GM18498 (cell line): ENCODE measurements around the gene GTPBP10.
"Not testable (repeated sequence)": the region's sequence is repeated elsewhere in the genome, so short reads cannot be mapped to it uniquely, and the experiment has no call there.

Experiments
- ATAC-seq: cut with Tn5 transposase; IDR thresholded peaks from one replicate; pipeline ENCODE4 v1.9.1; 2021; ENCODE audit warnings: mild to moderate bottlenecking, moderate library complexity; ENCODE audit not compliant: unreplicated experiment

GTPBP10 gene, protein sequence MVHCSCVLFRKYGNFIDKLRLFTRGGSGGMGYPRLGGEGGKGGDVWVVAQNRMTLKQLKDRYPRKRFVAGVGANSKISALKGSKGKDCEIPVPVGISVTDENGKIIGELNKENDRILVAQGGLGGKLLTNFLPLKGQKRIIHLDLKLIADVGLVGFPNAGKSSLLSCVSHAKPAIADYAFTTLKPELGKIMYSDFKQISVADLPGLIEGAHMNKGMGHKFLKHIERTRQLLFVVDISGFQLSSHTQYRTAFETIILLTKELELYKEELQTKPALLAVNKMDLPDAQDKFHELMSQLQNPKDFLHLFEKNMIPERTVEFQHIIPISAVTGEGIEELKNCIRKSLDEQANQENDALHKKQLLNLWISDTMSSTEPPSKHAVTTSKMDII

GRCh38 chr7:90346336-90347125, at the start of gene GTPBP10:
Gene GTPBP10 (plus strand): TSS chr7:90346716. CDS start chr7:90346742, 26 bp downstream.
- peak; percentile 95 for ATAC-seq

DNA sequence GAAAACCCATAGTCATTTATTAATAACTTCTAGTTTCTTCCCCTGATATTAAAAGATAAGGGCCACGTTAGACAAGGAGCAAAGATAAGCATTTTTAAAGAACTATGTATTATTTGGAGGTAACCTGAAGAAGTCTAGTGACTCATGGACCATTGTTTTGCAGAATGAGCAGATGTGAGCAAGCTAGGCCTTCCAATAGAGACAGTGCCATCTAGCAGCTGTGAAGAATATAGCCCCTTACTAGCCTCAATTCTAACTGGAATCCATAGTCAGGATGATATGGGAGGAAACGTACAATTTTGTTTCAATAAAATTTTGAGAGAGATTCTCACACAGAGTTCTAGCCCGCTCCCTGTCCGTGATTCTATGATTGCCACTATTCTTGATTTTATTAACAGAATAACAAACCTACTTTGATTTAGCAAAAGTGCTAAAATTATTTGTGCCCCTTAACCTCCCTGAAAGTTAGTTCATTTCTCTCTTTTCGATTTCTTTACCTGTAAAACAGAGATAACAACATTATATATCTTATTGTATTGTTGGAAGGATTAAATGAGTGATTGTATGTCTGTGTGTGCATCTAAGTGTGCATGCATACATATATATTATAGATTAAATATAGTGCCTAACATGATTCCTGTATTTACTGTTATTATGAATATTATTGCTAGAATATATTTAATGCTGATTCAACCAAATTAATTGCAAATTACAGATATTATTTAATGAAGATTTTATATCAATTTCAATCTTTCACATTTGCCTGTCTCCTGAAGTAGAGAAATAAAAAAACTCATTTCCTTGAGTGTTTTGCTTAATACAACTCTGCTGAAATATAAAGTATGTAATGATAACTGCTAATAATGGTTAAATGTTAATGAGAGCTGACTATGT, 48.1 kb upstream of the GTPBP10 start:
- peak; percentile 90 for ATAC-seq

GRCh38 chr7:90303241-90303640, 43.3 kb upstream of the GTPBP10 start:
- no peak for ATAC-seq

DNA sequence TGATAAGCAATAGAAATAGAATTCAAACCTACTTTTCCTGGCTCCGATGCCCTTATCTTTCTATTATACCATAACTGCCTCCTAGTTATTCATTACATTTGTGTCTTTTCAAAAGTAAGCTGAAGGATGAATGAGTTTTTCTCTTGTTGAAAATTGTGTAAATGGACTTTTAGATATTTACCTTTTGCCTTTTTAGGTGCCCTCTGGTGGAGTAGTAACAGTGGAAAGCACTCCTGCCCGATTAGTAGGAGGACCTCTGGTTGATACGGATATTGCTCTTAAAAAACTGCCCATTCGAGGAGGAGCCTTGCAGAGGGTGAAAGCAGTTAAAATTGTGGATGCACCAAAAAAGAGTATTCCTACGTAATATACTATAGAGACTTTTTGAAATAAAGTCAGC, 36.6 kb upstream of the GTPBP10 start:
- ATAC-seq = no peak

- no peak for ATAC-seq
These were observed 35.3 kb upstream of the GTPBP10 start for GRCh38 chr7:90311175-90311574.

DNA sequence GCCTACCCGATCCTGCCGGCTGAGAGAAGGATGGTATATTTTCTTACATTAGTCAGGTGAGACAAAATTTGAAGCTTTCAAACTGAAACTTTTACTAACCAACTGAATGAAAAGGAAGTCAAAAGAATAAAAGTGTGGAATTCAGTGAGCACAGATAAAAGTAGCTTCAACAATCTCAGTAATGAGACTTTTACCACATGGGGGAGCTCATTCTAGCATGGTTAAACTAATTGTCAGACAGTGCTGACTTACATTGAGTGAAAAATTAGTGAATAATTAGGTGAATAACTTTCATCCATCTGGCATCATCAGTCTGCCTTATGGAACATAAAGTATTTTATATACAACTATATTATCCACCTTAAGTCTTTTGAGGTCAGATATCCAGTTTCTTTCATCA, 33.8 kb upstream of the GTPBP10 start:
- ATAC-seq = no peak

- ATAC-seq = no peak
These were observed 32.6 kb upstream of the GTPBP10 start for GRCh38 chr7:90313907-90314306.

- no peak for ATAC-seq
These were observed 26.5 kb upstream of the GTPBP10 start for GRCh38 chr7:90320014-90320413.

- no peak for ATAC-seq
These were observed 26.1 kb upstream of the GTPBP10 start for GRCh38 chr7:90320418-90320800.

DNA sequence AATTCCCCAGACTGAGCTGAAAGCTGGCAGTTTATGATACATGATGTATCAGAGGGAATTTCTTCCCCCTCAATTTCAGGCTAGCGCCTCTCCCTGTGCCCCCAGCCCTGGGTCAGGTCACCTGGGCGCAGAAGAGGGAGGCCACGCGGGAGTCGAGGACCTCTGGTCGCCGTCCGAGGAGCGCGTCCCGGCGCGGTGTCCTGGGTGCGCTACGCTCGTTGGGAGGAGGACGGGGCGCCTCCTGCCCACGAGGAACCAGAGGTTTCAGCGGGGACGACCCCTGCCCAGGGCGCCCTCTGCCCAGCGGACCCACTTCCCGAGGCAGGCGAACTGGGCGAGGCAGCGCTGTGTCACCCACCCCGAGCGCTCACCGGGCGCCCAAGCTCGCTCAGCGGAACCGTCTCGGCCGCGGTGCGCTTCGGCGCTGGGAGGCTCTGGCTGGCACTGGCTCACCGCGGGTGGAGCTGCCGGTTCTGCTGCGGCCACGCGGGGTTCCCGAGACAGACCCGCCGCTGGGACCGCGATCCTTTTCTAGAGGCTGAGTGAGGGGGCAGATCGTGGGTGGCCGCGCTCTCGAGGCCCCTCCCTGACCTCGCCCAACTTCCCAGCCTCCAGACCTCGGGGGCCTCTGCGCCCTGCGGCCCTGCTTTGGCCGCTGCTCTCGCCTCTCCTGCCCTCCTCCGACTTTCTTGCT, 25.6 kb upstream of the GTPBP10 start, which contains the start of gene FAM237B:
TSS of gene FAM237B (minus strand) at position 504 of the 694 bp plus-strand sequence. CDS start 1,556 bp downstream, outside the sequence.
- no peak for ATAC-seq

GRCh38 chr7:90322837-90323236, 23.7 kb upstream of the GTPBP10 start:
- ATAC-seq = no peak

- no peak for ATAC-seq
These were observed 20.0 kb upstream of the GTPBP10 start for GRCh38 chr7:90326500-90326899.

DNA sequence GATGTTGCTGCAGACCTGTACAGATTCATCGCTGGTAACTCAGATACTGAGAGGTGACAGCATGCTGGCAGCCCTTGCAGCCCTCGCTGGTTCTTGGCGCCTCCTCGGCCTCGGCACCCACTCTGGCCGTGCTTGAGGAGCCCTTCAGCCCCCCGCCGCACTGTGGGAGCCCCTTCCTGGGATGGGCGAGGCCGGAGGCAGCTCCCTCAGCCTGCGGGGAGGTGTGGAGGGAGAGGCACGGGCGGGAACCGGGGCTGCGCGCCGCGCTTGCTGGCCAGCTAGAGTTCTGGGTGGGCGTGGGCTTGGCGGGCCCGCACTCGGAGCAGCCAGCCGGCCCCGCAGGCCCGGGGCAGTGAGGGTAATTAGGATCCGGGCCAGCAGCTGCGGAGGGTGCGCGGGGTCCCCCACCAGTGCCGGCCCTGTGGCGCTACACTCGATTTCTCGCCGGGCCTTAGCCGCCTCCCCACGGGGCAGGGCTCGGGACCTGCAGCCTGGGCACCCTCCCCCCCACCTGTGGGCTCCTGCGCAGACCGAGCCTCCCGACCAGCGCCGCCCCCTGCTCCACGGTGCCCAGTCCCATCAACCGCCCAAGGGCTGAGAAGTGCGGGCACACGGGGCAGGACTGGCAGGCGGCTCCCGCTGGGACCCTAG, 12.2 kb upstream of the GTPBP10 start:
- ATAC-seq = no peak

DNA sequence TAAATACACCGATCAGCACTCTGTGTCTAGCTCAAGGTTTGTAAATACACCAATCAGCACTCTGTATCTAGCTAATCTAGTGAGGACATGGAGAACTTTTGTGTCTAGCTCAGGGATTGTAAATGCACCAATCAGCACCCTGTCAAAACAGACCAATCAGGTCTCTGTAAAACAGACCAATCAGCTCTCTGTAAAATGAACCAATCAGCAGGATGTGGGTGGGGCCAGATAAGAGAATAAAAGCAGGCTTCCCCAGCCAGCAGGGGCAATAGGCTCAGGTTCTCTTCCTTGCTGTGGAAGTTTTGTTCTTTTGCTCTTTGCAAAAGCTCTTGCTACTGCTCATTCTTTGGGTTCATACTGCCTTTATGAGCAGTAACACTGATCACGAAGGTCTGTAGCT, 11.6 kb upstream of the GTPBP10 start:
- not testable (repeated sequence) for ATAC-seq

GRCh38 chr7:90337106-90337505, 9.4 kb upstream of the GTPBP10 start:
- ATAC-seq = no peak

- no peak for ATAC-seq
These were observed 1.5 kb upstream of the GTPBP10 start for GRCh38 chr7:90345016-90345415.

DNA sequence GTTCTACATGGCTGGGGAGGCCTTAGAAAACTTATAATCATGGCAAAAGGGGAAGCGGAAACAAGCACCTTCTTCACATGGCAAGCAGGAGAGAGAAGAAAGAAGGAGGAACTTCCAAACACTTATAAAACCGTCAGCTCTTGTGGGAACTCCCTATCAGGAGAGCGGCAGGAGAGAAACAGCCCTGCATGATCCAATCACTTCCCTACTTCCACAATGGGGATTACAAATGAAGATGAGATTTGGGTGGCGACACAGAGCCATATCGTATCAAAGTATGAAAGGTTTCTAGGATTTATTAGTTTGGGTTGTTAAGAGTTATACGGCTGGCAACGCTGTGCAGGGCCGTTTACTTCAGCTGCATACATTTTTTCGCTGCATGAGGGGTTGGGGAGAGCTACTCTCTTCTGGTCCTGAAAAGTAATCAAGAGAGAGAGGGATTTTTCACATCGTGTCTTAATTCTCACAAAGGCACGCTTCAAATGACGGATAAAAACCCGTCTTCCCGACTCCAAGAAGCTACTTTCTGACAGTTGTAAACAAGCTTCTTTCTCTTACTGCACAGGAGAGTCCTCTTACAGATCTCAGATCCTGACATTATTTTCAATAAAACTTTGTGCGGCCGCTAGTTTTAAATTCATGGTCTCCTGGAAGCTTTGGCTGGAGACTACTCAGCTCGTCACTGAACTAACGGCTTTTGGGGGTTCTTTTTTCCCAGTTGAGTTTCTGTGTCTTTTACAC, 751 bp upstream of the GTPBP10 start:
- peak; percentile 19 for ATAC-seq

- ATAC-seq = no peak
These were observed 1.2 kb downstream of the GTPBP10 start for GRCh38 chr7:90347759-90348158.

GRCh38 chr7:90349305-90349704, 2.8 kb downstream of the GTPBP10 start:
- ATAC-seq = no peak
